Breast epithelium (tissue), 3 donors: Measurements from ENCODE around the gene PIGU.
"Not testable (repeated sequence)": the region's sequence is repeated elsewhere in the genome, so short reads cannot be mapped to it uniquely, and the experiment has no call there.

Source experiments
- CTCF ChIP-seq, 3 donors: fragments of 450-650 bp; IDR thresholded peaks; one replicate each; pipeline ENCODE4 v1.5.1; 2016 to 2017; ENCODE audit warnings: antibody characterized with exemption in 3 of 3, mild to moderate bottlenecking in 3 of 3, moderate library complexity in 3 of 3
- POLR2A ChIP-seq: fragments of 450-650 bp; IDR thresholded peaks from one replicate; pipeline ENCODE4 v1.6.1; 2016; ENCODE audit warnings: antibody characterized with exemption, mild to moderate bottlenecking, moderate library complexity

- not testable (repeated sequence) for TF ChIP-seq POLR2A; CTCF (IDR thresholded peaks at IDR 0.05)
Measured at GRCh38 chr20:34514034-34514433, 162.9 kb downstream of the PIGU start.
